ENCODE measurements around the gene NUP42. TPM values are rescaled to one million over a fixed set of nuclear protein-coding genes. Genes with fewer than 3 reads are reported as not detected.
A peak's percentile ranks its signal among the peaks of the same experiment; 100 is the strongest.

NUP42 gene
- total and polyA plus RNA-seq, 9 of the 15 experiments (the other 6 are each of a cell fraction or from before 2014, with no cell fraction given): 41.8 to 86.4 (median 71.2) TPM

- DNase-seq (ENCODE audit: extremely low read depth in 1 of 4, low spot score in 3 of 4): no peak
- Histone ChIP-seq H3K4me2 (ENCODE audit: insufficient read depth, low read length) (no peak overlapping the region), H3K9me1 (ENCODE audit: control insufficient read depth, insufficient read depth, low read length) (no peaks in the 10 kb centered on the region), H3K4me1 (replicated peaks in 1 of 2; ENCODE audit: control insufficient read depth in 2 of 2, insufficient read depth in 2 of 2, low read length in 2 of 2) (peaks cover 8 to 13% of the 10 kb centered on the region in 2 experiments), H3K36me3 (ENCODE audit: control insufficient read depth, insufficient read depth, low read length) (peaks cover 68% of the 10 kb centered on the region), H3K27ac (ENCODE audit: extremely low read depth, low read depth, low read length) (no peak overlapping the region), H3K9me3 (replicated peaks; ENCODE audit: control insufficient read depth, insufficient read depth, low read depth, low read length) (no peaks in the 10 kb centered on the region), H4K20me1 (replicated peaks; ENCODE audit: control insufficient read depth, insufficient read depth, low read length) (no peaks in the 10 kb centered on the region), H3K27me3 (ENCODE audit: control insufficient read depth in 2 of 2, insufficient read depth in 2 of 2, low read length in 2 of 2) (no peaks in the 10 kb centered on the region), H2AFZ (ENCODE audit: low read depth, low read length) (no peak overlapping the region), H3K79me2 (ENCODE audit: control insufficient read depth, insufficient read depth, low read length) (peaks cover 91% of the 10 kb centered on the region), H3K4me3 (no peak overlapping the region), H3K9ac (ENCODE audit: insufficient read depth in 1 of 2, low read depth in 2 of 2, low read length in 2 of 2) (no peak overlapping the region)
- no TSS peak for BruUV-seq (replicated peaks)
- in situ Hi-C loops (cut with MboI): no loop called here
- ATAC-seq: no peak
- FAIRE-seq: no peak
- ChIA-PET POLR2A (interaction anchor here (1.0 to 1.8 kb wide), 2 partner anchors 13 to 16 kb away, joined by 3 to 4 read pairs; no protein-coding TSS in a partner anchor), CTCF (ENCODE audit: low intra/inter-chr PET ratio) (no interaction called here)
- intact Hi-C loops (cut with micrococcal nuclease): loop anchor here (1.0 to 10.0 kb wide), 3 partner anchors 76 to 339 kb away; no protein-coding TSS in a partner anchor
- 17% methylated on average over 1 of the region's 1 CpG for WGBS (ENCODE audit: insufficient coverage, low coverage, missing lambda C conversion rate)
- no peak for TF ChIP-seq AFF4 (CRISPR knock-in tag; IDR thresholded peaks at IDR 0.05)
- no peak for TF ChIP-seq TARDBP (IDR thresholded peaks at IDR 0.05)
- no peak for TF ChIP-seq CEBPG (CRISPR knock-in tag; IDR thresholded peaks at IDR 0.05)
- TF ChIP-seq CEBPG (tag; conservative IDR thresholded peaks at IDR 0.05 in 1 of 2, IDR thresholded peaks at IDR 0.05 in 1 of 2): no peak
- TF ChIP-seq FOXJ2 (tag; IDR thresholded peaks at IDR 0.05): no peak
- no peak for TF ChIP-seq MYC (IDR thresholded peaks at IDR 0.05; ENCODE audit: low read depth, low read length)
- TF ChIP-seq MYC (CRISPR knock-in tag; IDR thresholded peaks at IDR 0.05; ENCODE audit: borderline replicate concordance, low read depth): no peak
- no peak for TF ChIP-seq COPS2 (conservative IDR thresholded peaks at IDR 0.05)
- no peak for TF ChIP-seq RAD21 (CRISPR knock-in tag; conservative IDR thresholded peaks at IDR 0.05 in 1 of 2, IDR thresholded peaks at IDR 0.05 in 1 of 2)
- TF ChIP-seq ARID1B (IDR thresholded peaks at IDR 0.05): 0 out of 2 replicates have a peak, but pooled peaks have one; percentile 8
- peak; percentile 45; the same call in 1 of the 2 replicates for TF ChIP-seq MAFG (tag; conservative IDR thresholded peaks at IDR 0.05)
- no peak for TF ChIP-seq PBX2 (CRISPR knock-in tag; IDR thresholded peaks at IDR 0.05; ENCODE audit: low read depth)
- TF ChIP-seq PBX2 (tag; conservative IDR thresholded peaks at IDR 0.05; ENCODE audit: low read depth): peak; percentile 84
- no peak for TF ChIP-seq YBX1 (IDR thresholded peaks at IDR 0.05)
- no peak for TF ChIP-seq THAP12 (CRISPR knock-in tag; IDR thresholded peaks at IDR 0.05)
Observed at GRCh38 chr7:23185980-23186379, 4.1 kb downstream of the NUP42 start.
